ENCODE results near the gene HOXA3. TPM values are rescaled to one million over a fixed set of nuclear protein-coding genes. Genes with fewer than 3 reads are reported as not detected.

Gene HOXA3
- total and polyA plus RNA-seq, 2 of the 8 experiments (the other 6 are each of a cell fraction or from before 2014, with no cell fraction given): not detected

- Histone ChIP-seq H3K4ac (replicated peaks; ENCODE audit: insufficient read length, low read depth, low read length) (no peak overlapping the region), H4K8ac (ENCODE audit: extremely low read depth, insufficient read depth, low read length) (peak overlapping the region; percentile 53; the same call in 1 of the 2 replicates), H3K23ac (ENCODE audit: insufficient read length) (no peak overlapping the region), H2AK5ac (ENCODE audit: low read depth, low read length) (no peak overlapping the region), H3K79me1 (ENCODE audit: low read depth, low read length) (no peaks in the 10 kb centered on the region), H2BK5ac (ENCODE audit: low read depth, low read length) (no peak overlapping the region), H4K5ac (ENCODE audit: insufficient read length, low read depth, low read length) (no peak overlapping the region), H2BK12ac (ENCODE audit: low read depth, low read length) (no peak overlapping the region), H3K36me3 (ENCODE audit: control insufficient read depth in 2 of 4, insufficient read depth in 4 of 4, low read length in 3 of 4) (peaks cover 0 to 3% (median 0%) of the 10 kb centered on the region in 4 experiments; a peak in 2 of 8 replicates), H2BK15ac (ENCODE audit: low read length) (no peak overlapping the region), H3K4me3 (ENCODE audit: extremely low read depth in 1 of 4, insufficient read depth in 2 of 4, low read depth in 3 of 4, low read length in 4 of 4) (no peak overlapping the region), H3K27ac (ENCODE audit: low read depth, low read length) (no peak overlapping the region), H3K4me1 (replicated peaks in 1 of 4; ENCODE audit: control insufficient read depth in 3 of 4, insufficient read depth in 4 of 4, low read length in 3 of 4) (peaks cover 0 to 10% (median 2%) of the 10 kb centered on the region in 4 experiments; a peak in 5 of 7 replicates), H3K14ac (ENCODE audit: insufficient read length) (no peak overlapping the region), H3K9me3 (ENCODE audit: insufficient read depth in 2 of 2, low read depth in 1 of 2, low read length in 1 of 2) (no peaks in the 10 kb centered on the region), H2BK120ac (replicated peaks; ENCODE audit: low read depth, low read length) (no peak overlapping the region), H3K27me3 (replicated peaks in 1 of 4; ENCODE audit: control insufficient read depth in 3 of 4, extremely low read depth in 1 of 4, insufficient read depth in 3 of 4, low read length in 3 of 4) (peaks cover 96 to 99% (median 97%) of the 10 kb centered on the region in 4 experiments), H2BK20ac (ENCODE audit: low read length) (no peak overlapping the region), H3K79me2 (ENCODE audit: control insufficient read depth in 1 of 2, insufficient read depth in 2 of 2, low read length in 2 of 2) (no peaks in the 10 kb centered on the region), H3K9ac (replicated peaks in 1 of 4; ENCODE audit: extremely low read depth in 1 of 4, low read depth in 3 of 4, low read length in 3 of 4) (no peak overlapping the region), H4K20me1 (replicated peaks in 1 of 2; ENCODE audit: control insufficient read depth in 1 of 2, insufficient read depth in 2 of 2, low read length in 2 of 2) (peaks cover 30 to 44% of the 10 kb centered on the region in 2 experiments), H3K56ac (replicated peaks; ENCODE audit: insufficient read length, low read depth, low read length) (no peak overlapping the region), H2AFZ (ENCODE audit: low read length) (no peak overlapping the region), H3K18ac (ENCODE audit: extremely low read depth, low read length) (no peak overlapping the region), H4K91ac (replicated peaks; ENCODE audit: insufficient read length, low read length) (no peak overlapping the region), H3K4me2 (ENCODE audit: insufficient read depth in 1 of 2, low read depth in 2 of 2, low read length in 2 of 2) (no peak overlapping the region; a peak in 2 of 4 replicates), H3K23me2 (ENCODE audit: low read depth, low read length) (no peaks in the 10 kb centered on the region)
- CTCF ChIA-PET (ENCODE audit: partially characterized antibody): interaction anchor here (0.6 to 4.8 kb wide), 7 partner anchors 11 to 1173 kb away, joined by 3 to 33 read pairs (median 4); partner anchors contain the start of gene HOXA5
- DNase-seq (ENCODE audit: low read depth in 1 of 2, low spot score in 2 of 2) (peak in 1 of 2 experiments; percentile 68), FAIRE-seq (no peak)
- WGBS, 2 experiments (ENCODE audit: extremely low coverage in 1 of 2, insufficient coverage in 1 of 2, insufficient read length in 1 of 2, insufficient replicate concordance in 2 of 2, low coverage in 1 of 2, low lambda C conversion rate in 2 of 2, missing lambda C conversion rate in 1 of 2): 5% methylated on average over 44 of the region's 45 CpGs; no CpG with 5 or more reads in 1 of the 2 experiments
- POLR2A ChIA-PET (ENCODE audit: partially characterized antibody): no interaction called here
Observed at GRCh38 chr7:27115221-27116026, 37.0 kb downstream of the HOXA3 start.
